Measurements from ENCODE around the gene MED13L.
"Not testable (repeated sequence)": the region's sequence is repeated elsewhere in the genome, so short reads cannot be mapped to it uniquely, and the experiment has no call there.

DNA sequence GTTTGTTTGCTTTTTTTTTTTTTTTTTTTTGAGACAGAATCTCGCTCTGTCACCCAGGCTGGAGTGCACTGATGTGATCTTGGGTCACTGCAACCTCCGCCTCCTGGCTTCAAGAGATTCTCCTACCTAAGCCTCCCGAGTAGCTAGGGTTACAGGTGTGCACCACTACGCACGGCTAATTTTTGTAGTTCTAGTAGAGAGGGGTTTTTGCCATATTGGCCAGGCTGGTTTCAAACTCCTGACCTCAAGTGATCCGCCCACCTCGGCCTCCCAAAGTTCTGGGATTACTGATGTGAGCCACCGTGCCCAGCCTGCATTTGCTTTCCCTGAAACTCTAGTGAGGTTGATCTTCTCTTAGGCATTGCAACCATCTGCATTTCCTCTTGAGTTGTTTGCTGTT is 6.4 kb upstream of the MED13L start:
- TF ChIP-seq, protein P1, sequence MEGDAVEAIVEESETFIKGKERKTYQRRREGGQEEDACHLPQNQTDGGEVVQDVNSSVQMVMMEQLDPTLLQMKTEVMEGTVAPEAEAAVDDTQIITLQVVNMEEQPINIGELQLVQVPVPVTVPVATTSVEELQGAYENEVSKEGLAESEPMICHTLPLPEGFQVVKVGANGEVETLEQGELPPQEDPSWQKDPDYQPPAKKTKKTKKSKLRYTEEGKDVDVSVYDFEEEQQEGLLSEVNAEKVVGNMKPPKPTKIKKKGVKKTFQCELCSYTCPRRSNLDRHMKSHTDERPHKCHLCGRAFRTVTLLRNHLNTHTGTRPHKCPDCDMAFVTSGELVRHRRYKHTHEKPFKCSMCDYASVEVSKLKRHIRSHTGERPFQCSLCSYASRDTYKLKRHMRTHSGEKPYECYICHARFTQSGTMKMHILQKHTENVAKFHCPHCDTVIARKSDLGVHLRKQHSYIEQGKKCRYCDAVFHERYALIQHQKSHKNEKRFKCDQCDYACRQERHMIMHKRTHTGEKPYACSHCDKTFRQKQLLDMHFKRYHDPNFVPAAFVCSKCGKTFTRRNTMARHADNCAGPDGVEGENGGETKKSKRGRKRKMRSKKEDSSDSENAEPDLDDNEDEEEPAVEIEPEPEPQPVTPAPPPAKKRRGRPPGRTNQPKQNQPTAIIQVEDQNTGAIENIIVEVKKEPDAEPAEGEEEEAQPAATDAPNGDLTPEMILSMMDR (IDR thresholded peaks at IDR 0.05; ENCODE audit: insufficient read depth, low read length, poor library complexity, severe bottlenecking): not testable (repeated sequence)
- not testable (repeated sequence) for TF ChIP-seq EZH2phosphoT487 (conservative IDR thresholded peaks at IDR 0.05; ENCODE audit: low read length)

Data from SU-DHL-6 (cell line).